COR-L47 (cell line): ENCODE results near the gene PAM16.
A peak's percentile ranks its signal among the peaks of the same experiment; 100 is the strongest.

Source experiments
- DNase-seq: peaks from one replicate; lab custom pipeline; 2025; lab: John Stamatoyannopoulos, UW

PAM16 gene

GRCh38 chr16:4319454-4320421 is 31.4 kb downstream of the PAM16 start:
- DNase-seq: no peak

GRCh38 chr16:4318967-4319366 is 32.2 kb downstream of the PAM16 start:
- no peak for DNase-seq

GRCh38 chr16:4318451-4318910 is 32.6 kb downstream of the PAM16 start:
- no peak for DNase-seq

- peak; percentile 29 for DNase-seq
Measured at GRCh38 chr16:4317532-4318450, 33.3 kb downstream of the PAM16 start.

GRCh38 chr16:4316864-4317531 is 34.1 kb downstream of the PAM16 start:
- DNase-seq: peak; percentile 95

- peak; percentile 40 for DNase-seq
Measured at GRCh38 chr16:4316108-4316863, 34.8 kb downstream of the PAM16 start.

- DNase-seq: peak; percentile 67
Measured at GRCh38 chr16:4315186-4316107, 35.7 kb downstream of the PAM16 start, which contains the start of gene GLIS2. TSS of gene GLIS2 (plus strand) at chr16:4316067. CDS start at chr16:4332281, 16,214 bp downstream.

- DNase-seq: no peak
Measured at GRCh38 chr16:4314532-4315185, 36.5 kb downstream of the PAM16 start.

GRCh38 chr16:4313563-4314531 is 37.3 kb downstream of the PAM16 start:
- no peak for DNase-seq

GRCh38 chr16:4309833-4310266 is 41.3 kb downstream of the PAM16 start:
- peak; percentile 48 for DNase-seq

- no peak for DNase-seq
Measured at GRCh38 chr16:4309102-4309832, 41.9 kb downstream of the PAM16 start.

- DNase-seq: no peak
Measured at GRCh38 chr16:4307215-4308037, 43.7 kb downstream of the PAM16 start.

- DNase-seq: peak; percentile 49
Measured at GRCh38 chr16:4306470-4307214, 44.5 kb downstream of the PAM16 start.

- DNase-seq: no peak
Measured at GRCh38 chr16:4303973-4304372, 47.1 kb downstream of the PAM16 start.

- no peak for DNase-seq
Measured at GRCh38 chr16:4301968-4302367, 49.2 kb downstream of the PAM16 start.

- DNase-seq: no peak
Measured at GRCh38 chr16:4301177-4301576, 49.9 kb downstream of the PAM16 start.
